IMR-90 (cell line): ENCODE data around the gene TBC1D30. TPM values are rescaled to one million over a fixed set of nuclear protein-coding genes. Genes with fewer than 3 reads are reported as not detected.
A peak's percentile ranks its signal among the peaks of the same experiment; 100 is the strongest.

Source experiments
- ATAC-seq: fragments of 200-7000 bp; cut with Tn5 transposase; 2 replicates; pipeline ENCODE4 v1.9.1; 2020; ENCODE audit warnings: low read depth, mild to moderate bottlenecking, moderate library complexity
- BruUV-seq: library from RNA; stranded (reverse); fragments of 400-500 nt; replicated peaks from 2 replicates; lab custom pipeline; 2021; lab: Mats Ljungman, UMichigan
- CTCF ChIA-PET: fragments of 300-600 bp; formaldehyde crosslinking; extraction: SDS; loops from one replicate; lab custom pipeline; 2021; ENCODE audit warnings: antibody characterized with exemption; lab: Yijun Ruan, JAX
- POLR2A ChIA-PET: fragments of 300-600 bp; sonication (Branson Sonifier 250); formaldehyde crosslinking; loops from one replicate; lab custom pipeline; 2022; ENCODE audit warnings: antibody characterized with exemption; ENCODE audit not compliant: unreplicated experiment; lab: Charles Lee
- DNase-seq: peaks from one replicate; pipeline ENCODE4 v3.0.0; 2013
- H2AFZ ChIP-seq: replicated peaks from 2 replicates; pipeline ENCODE3; 2013; ENCODE audit warnings: low read length, mild to moderate bottlenecking; ENCODE audit not compliant: poor library complexity
- H2AK5ac ChIP-seq: 2 replicates; pipeline ENCODE4 v1.6.1; 2013; ENCODE audit warnings: low read depth, low read length, inconsistent platforms
- H2AK9ac ChIP-seq: replicated peaks from 2 replicates; pipeline ENCODE3; 2013; ENCODE audit warnings: mild to moderate bottlenecking, low read depth, low read length, moderate library complexity; ENCODE audit not compliant: poor library complexity
- H2BK120ac ChIP-seq: 2 replicates; pipeline ENCODE4 v1.6.1; 2013; ENCODE audit warnings: low read depth, low read length, inconsistent platforms
- H2BK15ac ChIP-seq: 3 replicates; pipeline ENCODE4 v1.6.1; 2013; ENCODE audit warnings: low read depth, low read length, inconsistent platforms
- H2BK20ac ChIP-seq: 2 replicates; pipeline ENCODE4 v1.6.1; 2013; ENCODE audit warnings: low read depth, mild to moderate bottlenecking, inconsistent platforms, low read length, moderate library complexity
- H2BK5ac ChIP-seq: 2 replicates; pipeline ENCODE4 v1.6.1; 2013; ENCODE audit warnings: mild to moderate bottlenecking, low read depth, low read length, inconsistent platforms; ENCODE audit not compliant: poor library complexity, severe bottlenecking
- H3K14ac ChIP-seq: replicated peaks from 2 replicates; pipeline ENCODE4 v1.6.1; 2013; ENCODE audit warnings: low read depth, low read length, inconsistent platforms
- H3K18ac ChIP-seq: 2 replicates; pipeline ENCODE4 v1.6.1; 2013; ENCODE audit warnings: low read depth, low read length, control low read depth
- H3K23ac ChIP-seq: 2 replicates; pipeline ENCODE4 v1.6.1; 2013; ENCODE audit warnings: low read depth, low read length, inconsistent platforms
- H3K27ac ChIP-seq: 2 replicates; pipeline ENCODE4 v1.5.1; 2013; ENCODE audit warnings: mild to moderate bottlenecking, control low read depth, low read length; ENCODE audit not compliant: insufficient read depth
- H3K27me3 ChIP-seq: 2 replicates; pipeline ENCODE4 v1.6.1; 2013; ENCODE audit warnings: low read length; ENCODE audit not compliant: control insufficient read depth, insufficient read depth
- H3K36me3 ChIP-seq: 2 replicates; pipeline ENCODE4 v1.6.1; 2013; ENCODE audit warnings: low read length, mixed read lengths; ENCODE audit not compliant: control insufficient read depth, insufficient read depth
- H3K4ac ChIP-seq: 2 replicates; pipeline ENCODE4 v1.6.1; 2013; ENCODE audit warnings: low read depth, low read length, inconsistent platforms
- H3K4me1 ChIP-seq: 2 replicates; pipeline ENCODE4 v1.6.1; 2013; ENCODE audit warnings: low read length, mixed read lengths; ENCODE audit not compliant: control insufficient read depth, insufficient read depth
- H3K4me2 ChIP-seq: 2 replicates; pipeline ENCODE4 v1.6.1; 2013; ENCODE audit warnings: low read depth, mild to moderate bottlenecking, control low read depth, low read length, moderate library complexity
- H3K4me3 ChIP-seq: 2 replicates; pipeline ENCODE4 v1.5.1; 2013; ENCODE audit warnings: low read depth, mild to moderate bottlenecking, control low read depth, low read length, moderate library complexity; ENCODE audit not compliant: insufficient read depth
- H3K56ac ChIP-seq: 2 replicates; pipeline ENCODE4 v1.6.1; 2013; ENCODE audit warnings: low read length, inconsistent platforms; ENCODE audit not compliant: insufficient read depth; ENCODE audit errors: extremely low read depth
- H3K79me1 ChIP-seq, 2 experiments: 2 replicates each; pipeline ENCODE4 v1.6.1; 2013; ENCODE audit warnings: low read length in 2 of 2, inconsistent platforms in 1 of 2, low read depth in 1 of 2
- H3K9ac ChIP-seq: 2 replicates; pipeline ENCODE4 v1.6.1; 2013; ENCODE audit warnings: low read depth, low read length, control low read depth
- H3K9me1 ChIP-seq: 2 replicates; pipeline ENCODE4 v1.6.1; 2013; ENCODE audit warnings: low read length, inconsistent platforms; ENCODE audit not compliant: insufficient read depth
- H3K9me3 ChIP-seq: 2 replicates; pipeline ENCODE4 v1.6.1; 2013; ENCODE audit warnings: low read length; ENCODE audit not compliant: control insufficient read depth, insufficient read depth
- H4K20me1 ChIP-seq: 2 replicates; pipeline ENCODE4 v1.6.1; 2013; ENCODE audit warnings: low read length, inconsistent platforms; ENCODE audit not compliant: insufficient read depth
- H4K5ac ChIP-seq: 2 replicates; pipeline ENCODE4 v1.6.1; 2013; ENCODE audit warnings: mild to moderate bottlenecking, low read depth, low read length, control low read depth
- H4K8ac ChIP-seq, 2 experiments: 2 replicates each; pipeline ENCODE4 v1.6.1; 2013; ENCODE audit warnings: low read depth in 2 of 2, low read length in 2 of 2, control low read depth in 1 of 2, inconsistent platforms in 1 of 2
- H4K91ac ChIP-seq: 2 replicates; pipeline ENCODE4 v1.6.1; 2013; ENCODE audit warnings: low read depth, low read length, inconsistent platforms; ENCODE audit not compliant: insufficient read depth
- BHLHE40 ChIP-seq: fragments of 150-350 bp; IDR thresholded peaks from 2 replicates; pipeline ENCODE4 v1.6.1; 2016; ENCODE audit warnings: mild to moderate bottlenecking, low read depth, low read length
- CEBPB ChIP-seq: IDR thresholded peaks from 2 replicates; pipeline ENCODE4 v1.6.1; 2012; ENCODE audit warnings: low read depth, low read length, improper control_type of control experiment
- POLR2A ChIP-seq: IDR thresholded peaks from 2 replicates; pipeline ENCODE4 v1.6.1; 2012; ENCODE audit warnings: mild to moderate bottlenecking, low read depth, low read length
- WGBS, 2 experiments: methylation state at CpG; one replicate each; pipeline versions ENCODE4 v1.1.5 to v1.1.7; 2013; ENCODE audit warnings: missing lambda C conversion rate in 2 of 2; ENCODE audit not compliant: insufficient read length in 1 of 2; ENCODE audit errors: extremely low coverage in 2 of 2; 5-methylcytosine and 5-hydroxymethylcytosine counted together
- dilution Hi-C: fragments of 300-500 bp; cut with HindIII; formaldehyde crosslinking; loops from one replicate; pipeline ENCODE4 v1.14.3; 2018; ENCODE audit warnings: low sequenced_read_pairs; ENCODE audit not compliant: unreplicated experiment
- in situ Hi-C: fragments of 300-500 bp; cut with MboI; formaldehyde crosslinking; loops from 3 replicates; pipeline ENCODE4 v1.14.3; 2019; ENCODE audit warnings: low sequenced_read_pairs, inconsistent platforms, mixed read lengths
- intact Hi-C: fragments of 100-400 bp; cut with micrococcal nuclease; formaldehyde crosslinking; loops from 2 replicates; pipeline ENCODE4 v1.10.0; 2022
- polyA plus RNA-seq, 3 experiments: library from polyadenylated mRNA; depleted of rRNA; stranded (reverse); fragments of >200 nt; gene quantifications; 2 replicates each; pipeline ENCODE4 v1.2.3, GENCODE V29; 2012; ENCODE audit warnings: low replicate concordance in 1 of 3
- total RNA-seq: library from RNA; depleted of rRNA; stranded (reverse); fragments of >200 nt; gene quantifications from 2 replicates; pipeline ENCODE4 v1.2.3, GENCODE V29; 2012
- TF ChIP-seq, protein P1 (sequence below): fragments of 150-350 bp; IDR thresholded peaks from 2 replicates; pipeline ENCODE4 v1.6.1; 2016; ENCODE audit warnings: low read depth, mild to moderate bottlenecking, low read length, moderate library complexity, borderline replicate concordance
- TF ChIP-seq, protein P2 (sequence below): conservative IDR thresholded peaks from 2 replicates; pipeline ENCODE4 v1.5.1; 2012; ENCODE audit warnings: mild to moderate bottlenecking, low read depth, low read length, improper control_type of control experiment

TBC1D30 gene
- total and polyA plus RNA-seq, 2 of the 4 experiments (the other 2 are of a cell fraction): 0.18 to 0.24 TPM

DNA sequence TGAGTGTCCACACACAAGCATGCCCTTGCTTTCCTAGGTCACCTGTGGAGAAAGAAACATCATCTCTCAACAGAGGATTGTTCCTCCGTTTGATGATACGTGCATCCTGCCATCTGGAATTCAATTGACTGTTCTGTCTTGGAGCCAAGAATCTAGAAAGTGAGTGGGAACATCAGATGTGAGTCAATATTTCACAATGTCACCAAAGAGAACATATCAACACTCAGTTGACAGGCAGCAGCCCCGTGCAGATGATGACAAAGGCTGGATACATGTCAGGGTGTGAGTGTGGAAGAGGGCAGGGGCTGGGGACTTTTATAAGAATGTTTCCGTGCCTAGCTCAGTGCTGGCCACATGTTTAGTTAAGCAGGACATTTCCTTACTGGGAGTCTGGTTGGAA is 76.1 kb downstream of the TBC1D30 start:
- Histone ChIP-seq H2BK5ac (no peak overlapping the region), H2BK15ac (no peak overlapping the region), H4K91ac (no peak overlapping the region), H4K20me1 (no peaks in the 10 kb centered on the region), H2BK20ac (no peak overlapping the region), H2AK5ac (no peak overlapping the region), H3K18ac (no peak overlapping the region), H2AK9ac (no peak overlapping the region), H3K4ac (no peak overlapping the region), H4K8ac (no peak overlapping the region), H3K9me3 (no peaks in the 10 kb centered on the region), H3K9ac (no peak overlapping the region), H3K56ac (no peak overlapping the region), H3K27me3 (no peaks in the 10 kb centered on the region), H3K4me3 (no peak overlapping the region), H3K27ac (no peak overlapping the region), H3K36me3 (no peaks in the 10 kb centered on the region), H3K23ac (no peak overlapping the region), H3K79me1 (no peaks in the 10 kb centered on the region), H2BK120ac (no peak overlapping the region), H3K14ac (no peak overlapping the region), H4K5ac (no peak overlapping the region), H2AFZ (no peak overlapping the region), H3K9me1 (no peaks in the 10 kb centered on the region; the same call in 1 of the 2 replicates), H3K4me1 (peaks cover 3% of the 10 kb centered on the region; the same call in 1 of the 2 replicates), H3K4me2 (no peak overlapping the region)
- no CpG with 5 or more reads among the region's 4 CpGs for WGBS, 2 experiments
- DNase-seq: peak; percentile 76
- in situ Hi-C loops (loop anchor here (25.0 kb wide), 1 partner anchor 812 kb away; no protein-coding TSS in a partner anchor), intact Hi-C loops (no loop called here), dilution Hi-C loops (no loop called here)
- CTCF ChIA-PET: interaction anchor here (0.6 kb wide), 1 partner anchor 91 kb away, joined by 4 read pairs; no protein-coding TSS in a partner anchor
- no peak for TF ChIP-seq POLR2A
- TF ChIP-seq, protein P1, sequence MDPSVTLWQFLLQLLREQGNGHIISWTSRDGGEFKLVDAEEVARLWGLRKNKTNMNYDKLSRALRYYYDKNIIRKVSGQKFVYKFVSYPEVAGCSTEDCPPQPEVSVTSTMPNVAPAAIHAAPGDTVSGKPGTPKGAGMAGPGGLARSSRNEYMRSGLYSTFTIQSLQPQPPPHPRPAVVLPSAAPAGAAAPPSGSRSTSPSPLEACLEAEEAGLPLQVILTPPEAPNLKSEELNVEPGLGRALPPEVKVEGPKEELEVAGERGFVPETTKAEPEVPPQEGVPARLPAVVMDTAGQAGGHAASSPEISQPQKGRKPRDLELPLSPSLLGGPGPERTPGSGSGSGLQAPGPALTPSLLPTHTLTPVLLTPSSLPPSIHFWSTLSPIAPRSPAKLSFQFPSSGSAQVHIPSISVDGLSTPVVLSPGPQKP: no peak
- TF ChIP-seq, protein P2, sequence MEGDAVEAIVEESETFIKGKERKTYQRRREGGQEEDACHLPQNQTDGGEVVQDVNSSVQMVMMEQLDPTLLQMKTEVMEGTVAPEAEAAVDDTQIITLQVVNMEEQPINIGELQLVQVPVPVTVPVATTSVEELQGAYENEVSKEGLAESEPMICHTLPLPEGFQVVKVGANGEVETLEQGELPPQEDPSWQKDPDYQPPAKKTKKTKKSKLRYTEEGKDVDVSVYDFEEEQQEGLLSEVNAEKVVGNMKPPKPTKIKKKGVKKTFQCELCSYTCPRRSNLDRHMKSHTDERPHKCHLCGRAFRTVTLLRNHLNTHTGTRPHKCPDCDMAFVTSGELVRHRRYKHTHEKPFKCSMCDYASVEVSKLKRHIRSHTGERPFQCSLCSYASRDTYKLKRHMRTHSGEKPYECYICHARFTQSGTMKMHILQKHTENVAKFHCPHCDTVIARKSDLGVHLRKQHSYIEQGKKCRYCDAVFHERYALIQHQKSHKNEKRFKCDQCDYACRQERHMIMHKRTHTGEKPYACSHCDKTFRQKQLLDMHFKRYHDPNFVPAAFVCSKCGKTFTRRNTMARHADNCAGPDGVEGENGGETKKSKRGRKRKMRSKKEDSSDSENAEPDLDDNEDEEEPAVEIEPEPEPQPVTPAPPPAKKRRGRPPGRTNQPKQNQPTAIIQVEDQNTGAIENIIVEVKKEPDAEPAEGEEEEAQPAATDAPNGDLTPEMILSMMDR: no peak
- TF ChIP-seq CEBPB: peak; percentile 84
- TF ChIP-seq BHLHE40: peak; percentile 82
- ATAC-seq: peak; percentile 46; the same call in 1 of the 2 replicates
- BruUV-seq: no TSS peak
- POLR2A ChIA-PET: no interaction called here
